ENCODE measurements around the gene GJA5.

- no peak for TF ChIP-seq CTCF (IDR thresholded peaks at IDR 0.05; ENCODE audit: insufficient read depth, low read depth, low read length)
- no peak for TF ChIP-seq EZH2 (IDR thresholded peaks at IDR 0.05; ENCODE audit: insufficient read depth, low read length)
Observed at GRCh38 chr1:147717051-147717705, 43.2 kb downstream of the GJA5 start.

Measured in astrocyte (in vitro differentiated cells and primary cell).